HFFc6 (cell line): Measurements from ENCODE around the gene CSK. TPM values are rescaled to one million over a fixed set of nuclear protein-coding genes. Genes with fewer than 3 reads are reported as not detected.
"Not testable (repeated sequence)": the region's sequence is repeated elsewhere in the genome, so short reads cannot be mapped to it uniquely, and the experiment has no call there.

Experiments
- DNase-seq: peaks from one replicate; pipeline ENCODE4 v3.0.0-alpha.2; 2018
- H3K27ac Mint-ChIP-seq: 2 replicates; pipeline ENCODE4 v1.8.0; 2020; ENCODE audit warnings: mild to moderate bottlenecking, mixed read lengths
- H3K27me3 Mint-ChIP-seq: 2 replicates; pipeline ENCODE4 v1.8.0; 2021; ENCODE audit warnings: mild to moderate bottlenecking, moderate library complexity, mixed read lengths; ENCODE audit not compliant: insufficient read depth
- H3K36me3 Mint-ChIP-seq: 2 replicates; pipeline ENCODE4 v1.8.0; 2021; ENCODE audit warnings: low read depth, mixed read lengths
- H3K4me1 Mint-ChIP-seq: 2 replicates; pipeline ENCODE4 v1.8.0; 2020; ENCODE audit warnings: low read depth, mixed read lengths
- H3K4me3 Mint-ChIP-seq: 2 replicates; pipeline ENCODE4 v1.8.0; 2020; ENCODE audit warnings: mild to moderate bottlenecking, moderate library complexity, mixed read lengths
- H3K9me3 Mint-ChIP-seq: 2 replicates; pipeline ENCODE4 v1.8.0; 2020; ENCODE audit warnings: mild to moderate bottlenecking, mixed read lengths
- long read RNA-seq: library from polyadenylated mRNA; unstranded; transcript quantifications from one replicate; pipeline ENCODE4 v2.0.0, GENCODE V29; 2019
- total RNA-seq, 6 experiments: library from RNA; stranded (reverse); fragmentation: NEBNext Ultra II Directional; extraction: Animal tissue kit (Norgen Biotek cat#: 25700); gene quantifications; 2 replicates in 1 of 6; 3 replicates in 5 of 6; pipeline ENCODE4 v1.2.3, GENCODE V29; 2021
- TF ChIP-seq, protein P1 (sequence below): fragments of 200-600 bp; sonication (generic); IDR thresholded peaks from 2 replicates; pipeline ENCODE4 v1.5.0; 2021; ENCODE audit warnings: antibody characterized with exemption, mild to moderate bottlenecking

CSK gene
- 10 to 100 TPM; 48.8 to 59.0 (median 53.3) TPM for total RNA-seq
- long read RNA-seq, transcript CSK-202 (14 exons, 1,900 nt), result major isoform, 5 of 10 reads
- long read RNA-seq, partial matches to known transcripts, result 3 of 10 reads
- long read RNA-seq, other reads (novel, unspliced or antisense), result 1 of 10 reads

DNA sequence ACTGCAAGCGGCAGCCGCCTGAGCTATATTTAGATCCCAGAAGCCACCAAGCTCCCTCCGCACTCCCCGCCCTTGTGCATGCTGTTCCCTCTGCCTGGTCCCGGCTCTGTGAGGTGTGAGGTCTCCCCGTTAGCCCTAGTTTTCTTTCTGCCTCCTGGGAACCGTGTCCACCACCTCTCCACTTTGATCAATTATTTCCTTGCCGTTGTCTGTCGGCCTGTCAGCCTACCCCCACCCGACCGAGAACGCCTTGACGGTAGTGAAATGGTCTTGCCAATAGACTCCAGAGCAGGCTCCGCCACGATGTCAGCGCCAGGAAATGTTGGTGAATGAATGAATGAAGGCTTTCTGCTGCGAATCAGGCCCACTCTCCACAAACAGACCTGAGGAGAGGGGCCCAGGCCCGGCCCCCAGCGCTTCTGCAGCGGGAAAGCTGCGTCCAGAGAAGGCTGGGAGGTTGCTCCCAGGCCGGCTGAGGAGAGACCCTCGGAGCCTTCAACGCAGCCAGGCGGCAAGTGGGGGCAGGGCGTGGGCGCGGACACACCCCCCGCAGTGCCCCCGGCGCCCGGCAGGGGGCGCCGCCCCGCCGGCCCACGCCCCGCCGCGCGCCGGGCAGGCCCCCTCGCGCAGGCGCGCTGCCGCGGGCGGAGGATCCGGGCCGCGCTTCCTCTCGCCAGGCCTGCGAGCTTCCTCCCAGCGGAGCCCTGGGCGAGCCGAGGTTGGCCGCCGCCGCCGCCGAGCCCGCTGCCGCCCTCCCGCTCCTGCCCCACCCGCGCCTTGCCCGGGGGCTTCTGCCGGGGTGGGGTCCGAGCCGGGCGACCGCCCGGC is at the start of gene CSK:
TSS of gene CSK (plus strand) at position 650 of the 828 bp plus-strand sequence. CDS start 16,218 bp downstream, outside the sequence.
- peak within 1 kb of the TSS; percentile 76 for H3K27ac Mint-ChIP-seq
- peak within 1 kb of the TSS; percentile 95 for H3K4me3 Mint-ChIP-seq

DNA sequence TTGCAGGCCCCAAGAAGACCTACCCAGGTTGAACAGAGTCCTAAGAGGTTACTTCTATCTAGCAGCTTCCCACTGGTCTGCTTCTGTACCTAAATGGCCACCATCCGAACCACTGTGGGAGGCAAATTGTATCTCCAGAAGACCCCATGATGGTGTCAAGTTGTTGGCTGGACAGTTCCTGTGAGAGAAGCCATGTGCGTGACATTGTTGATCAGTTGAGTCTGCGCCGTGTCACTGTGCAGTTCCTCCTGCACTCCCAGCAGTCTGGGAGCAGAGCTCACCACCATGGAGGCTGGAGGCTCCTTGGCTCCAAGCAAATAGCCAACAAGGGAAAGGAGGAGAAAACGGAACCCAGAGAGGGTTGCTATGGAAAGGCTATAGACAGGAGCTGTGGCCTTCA is 49.0 kb upstream of the CSK start:
- Mint-ChIP-seq H3K9me3 (no peaks in the 10 kb centered on the region), H3K4me3 (no peak overlapping the region), H3K27me3 (peaks cover 72% of the 10 kb centered on the region), H3K27ac (no peak overlapping the region), H3K36me3 (no peaks in the 10 kb centered on the region), H3K4me1 (no peaks in the 10 kb centered on the region)
- TF ChIP-seq, protein P1, sequence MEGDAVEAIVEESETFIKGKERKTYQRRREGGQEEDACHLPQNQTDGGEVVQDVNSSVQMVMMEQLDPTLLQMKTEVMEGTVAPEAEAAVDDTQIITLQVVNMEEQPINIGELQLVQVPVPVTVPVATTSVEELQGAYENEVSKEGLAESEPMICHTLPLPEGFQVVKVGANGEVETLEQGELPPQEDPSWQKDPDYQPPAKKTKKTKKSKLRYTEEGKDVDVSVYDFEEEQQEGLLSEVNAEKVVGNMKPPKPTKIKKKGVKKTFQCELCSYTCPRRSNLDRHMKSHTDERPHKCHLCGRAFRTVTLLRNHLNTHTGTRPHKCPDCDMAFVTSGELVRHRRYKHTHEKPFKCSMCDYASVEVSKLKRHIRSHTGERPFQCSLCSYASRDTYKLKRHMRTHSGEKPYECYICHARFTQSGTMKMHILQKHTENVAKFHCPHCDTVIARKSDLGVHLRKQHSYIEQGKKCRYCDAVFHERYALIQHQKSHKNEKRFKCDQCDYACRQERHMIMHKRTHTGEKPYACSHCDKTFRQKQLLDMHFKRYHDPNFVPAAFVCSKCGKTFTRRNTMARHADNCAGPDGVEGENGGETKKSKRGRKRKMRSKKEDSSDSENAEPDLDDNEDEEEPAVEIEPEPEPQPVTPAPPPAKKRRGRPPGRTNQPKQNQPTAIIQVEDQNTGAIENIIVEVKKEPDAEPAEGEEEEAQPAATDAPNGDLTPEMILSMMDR, result no peak
- DNase-seq, result no peak

More for the DNA sequence above, at the start of gene CSK:
- TF ChIP-seq, protein P1, result peak; percentile 74
- Mint-ChIP-seq H3K9me3 (no peaks in the 10 kb centered on the region), H3K36me3 (no peaks in the 10 kb centered on the region), H3K27me3 (peaks cover 2% of the 10 kb centered on the region), H3K4me1 (peaks cover 66% of the 10 kb centered on the region)
- DNase-seq, result peak; percentile 45

DNA sequence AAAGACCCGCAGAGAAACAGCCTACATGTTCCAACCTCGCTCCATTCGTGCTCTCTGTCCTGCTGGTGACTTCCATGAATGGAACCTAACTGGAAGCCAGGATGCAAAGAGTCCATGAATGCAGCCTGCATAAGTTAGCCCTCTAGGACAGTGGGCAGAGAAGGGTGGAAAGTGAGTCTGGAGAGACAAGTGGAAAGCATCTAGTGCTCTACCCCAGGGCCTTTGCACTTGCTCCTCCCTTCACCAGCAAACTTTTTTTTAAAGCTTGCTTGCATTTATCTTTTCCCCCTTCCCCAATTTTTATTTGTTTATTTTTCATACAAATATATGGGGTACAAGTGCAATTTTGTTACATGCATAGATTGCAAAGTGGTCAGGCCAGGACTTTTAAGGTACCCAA is 48.6 kb upstream of the CSK start:
- no peak for DNase-seq
- TF ChIP-seq, protein P1, result no peak
- H3K4me3 Mint-ChIP-seq, result no peak overlapping the region
- H3K36me3 Mint-ChIP-seq, result no peaks in the 10 kb centered on the region
- no peaks in the 10 kb centered on the region for H3K9me3 Mint-ChIP-seq
- peaks cover 72% of the 10 kb centered on the region for H3K27me3 Mint-ChIP-seq
- H3K4me1 Mint-ChIP-seq, result no peaks in the 10 kb centered on the region
- H3K27ac Mint-ChIP-seq, result no peak overlapping the region

DNA sequence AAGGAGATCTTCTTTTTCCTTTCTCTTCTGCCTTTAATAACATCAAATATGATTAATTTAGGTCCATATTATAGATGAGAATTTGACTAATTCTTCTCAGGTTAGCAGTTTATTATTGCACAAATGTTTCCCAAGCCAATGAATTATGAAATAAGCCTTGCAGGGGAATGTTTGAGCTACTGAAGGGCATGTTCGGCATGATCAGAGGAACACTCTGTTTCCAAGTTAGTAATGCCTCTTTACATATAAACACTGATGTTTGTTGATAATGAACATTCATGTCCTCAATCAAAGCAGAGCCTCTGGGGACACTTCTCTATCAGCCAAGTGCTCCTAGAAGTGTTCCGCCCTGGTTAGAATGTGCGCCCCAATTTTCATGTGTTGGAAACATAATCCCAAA is 46.6 kb upstream of the CSK start:
- no peak for DNase-seq
- Mint-ChIP-seq H3K27ac (no peak overlapping the region), H3K27me3 (peaks cover 72% of the 10 kb centered on the region), H3K36me3 (no peaks in the 10 kb centered on the region), H3K9me3 (no peaks in the 10 kb centered on the region), H3K4me1 (no peaks in the 10 kb centered on the region), H3K4me3 (no peak overlapping the region)
- TF ChIP-seq, protein P1, result no peak

DNA sequence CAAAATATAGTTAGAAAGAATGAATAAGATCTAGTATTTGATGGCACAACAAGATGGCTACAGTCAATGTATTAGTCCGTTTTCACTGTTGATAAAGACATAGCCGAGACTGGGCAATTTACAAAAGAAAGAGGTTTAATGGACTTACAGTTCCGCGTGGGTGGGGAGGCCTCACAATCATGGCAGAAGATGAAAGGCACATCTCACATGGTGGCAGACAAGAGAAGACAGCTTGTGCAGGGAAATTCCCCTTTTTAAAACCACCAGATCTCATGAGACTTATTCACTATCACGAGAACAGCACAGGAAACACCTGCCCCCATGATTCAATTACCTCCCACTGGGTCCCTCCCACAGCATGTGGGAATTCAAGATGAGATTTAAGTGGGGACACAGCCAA is 43.6 kb upstream of the CSK start:
- H3K36me3 Mint-ChIP-seq, H3K27ac Mint-ChIP-seq, H3K9me3 Mint-ChIP-seq, H3K4me1 Mint-ChIP-seq, H3K4me3 Mint-ChIP-seq, DNase-seq: not testable (repeated sequence)
- H3K27me3 Mint-ChIP-seq, result peaks cover 61% of the 10 kb centered on the region

DNA sequence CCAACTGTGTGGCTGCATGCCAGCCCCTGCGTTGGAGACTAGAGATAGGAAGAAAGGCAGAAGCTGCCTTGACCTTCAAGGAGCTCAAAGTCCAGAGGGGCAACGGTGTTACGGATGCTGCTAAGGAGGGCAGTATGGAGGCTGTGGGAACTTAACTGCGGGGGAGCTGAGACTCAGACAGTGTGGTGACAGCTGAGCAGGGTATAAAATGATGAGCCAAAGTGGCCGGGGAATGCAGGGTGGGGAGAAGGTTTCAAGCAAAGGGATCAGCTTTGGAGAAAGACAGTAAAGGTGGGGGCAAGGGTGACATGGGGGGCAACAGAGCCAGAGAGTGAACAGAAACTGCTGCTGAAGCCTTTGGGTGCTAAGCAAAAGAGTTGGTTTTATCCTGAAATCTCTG is 39.5 kb upstream of the CSK start:
- Mint-ChIP-seq H3K9me3 (peaks cover 8% of the 10 kb centered on the region), H3K27ac (no peak overlapping the region), H3K4me1 (no peaks in the 10 kb centered on the region), H3K36me3 (peaks cover 5% of the 10 kb centered on the region; the same call in 1 of the 2 replicates), H3K27me3 (peaks cover 36% of the 10 kb centered on the region), H3K4me3 (no peak overlapping the region)
- no peak for DNase-seq
- TF ChIP-seq, protein P1, result no peak
